NCI-H1105 (cell line): Measurements from ENCODE around the gene ATP8B2.
"Not testable (repeated sequence)": the region's sequence is repeated elsewhere in the genome, so short reads cannot be mapped to it uniquely, and the experiment has no call there.

ENCODE experiments used
- DNase-seq: peaks from one replicate; lab custom pipeline; 2025; lab: John Stamatoyannopoulos, UW

The ATP8B2 gene, protein sequence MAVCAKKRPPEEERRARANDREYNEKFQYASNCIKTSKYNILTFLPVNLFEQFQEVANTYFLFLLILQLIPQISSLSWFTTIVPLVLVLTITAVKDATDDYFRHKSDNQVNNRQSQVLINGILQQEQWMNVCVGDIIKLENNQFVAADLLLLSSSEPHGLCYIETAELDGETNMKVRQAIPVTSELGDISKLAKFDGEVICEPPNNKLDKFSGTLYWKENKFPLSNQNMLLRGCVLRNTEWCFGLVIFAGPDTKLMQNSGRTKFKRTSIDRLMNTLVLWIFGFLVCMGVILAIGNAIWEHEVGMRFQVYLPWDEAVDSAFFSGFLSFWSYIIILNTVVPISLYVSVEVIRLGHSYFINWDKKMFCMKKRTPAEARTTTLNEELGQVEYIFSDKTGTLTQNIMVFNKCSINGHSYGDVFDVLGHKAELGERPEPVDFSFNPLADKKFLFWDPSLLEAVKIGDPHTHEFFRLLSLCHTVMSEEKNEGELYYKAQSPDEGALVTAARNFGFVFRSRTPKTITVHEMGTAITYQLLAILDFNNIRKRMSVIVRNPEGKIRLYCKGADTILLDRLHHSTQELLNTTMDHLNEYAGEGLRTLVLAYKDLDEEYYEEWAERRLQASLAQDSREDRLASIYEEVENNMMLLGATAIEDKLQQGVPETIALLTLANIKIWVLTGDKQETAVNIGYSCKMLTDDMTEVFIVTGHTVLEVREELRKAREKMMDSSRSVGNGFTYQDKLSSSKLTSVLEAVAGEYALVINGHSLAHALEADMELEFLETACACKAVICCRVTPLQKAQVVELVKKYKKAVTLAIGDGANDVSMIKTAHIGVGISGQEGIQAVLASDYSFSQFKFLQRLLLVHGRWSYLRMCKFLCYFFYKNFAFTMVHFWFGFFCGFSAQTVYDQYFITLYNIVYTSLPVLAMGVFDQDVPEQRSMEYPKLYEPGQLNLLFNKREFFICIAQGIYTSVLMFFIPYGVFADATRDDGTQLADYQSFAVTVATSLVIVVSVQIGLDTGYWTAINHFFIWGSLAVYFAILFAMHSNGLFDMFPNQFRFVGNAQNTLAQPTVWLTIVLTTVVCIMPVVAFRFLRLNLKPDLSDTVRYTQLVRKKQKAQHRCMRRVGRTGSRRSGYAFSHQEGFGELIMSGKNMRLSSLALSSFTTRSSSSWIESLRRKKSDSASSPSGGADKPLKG

DNA sequence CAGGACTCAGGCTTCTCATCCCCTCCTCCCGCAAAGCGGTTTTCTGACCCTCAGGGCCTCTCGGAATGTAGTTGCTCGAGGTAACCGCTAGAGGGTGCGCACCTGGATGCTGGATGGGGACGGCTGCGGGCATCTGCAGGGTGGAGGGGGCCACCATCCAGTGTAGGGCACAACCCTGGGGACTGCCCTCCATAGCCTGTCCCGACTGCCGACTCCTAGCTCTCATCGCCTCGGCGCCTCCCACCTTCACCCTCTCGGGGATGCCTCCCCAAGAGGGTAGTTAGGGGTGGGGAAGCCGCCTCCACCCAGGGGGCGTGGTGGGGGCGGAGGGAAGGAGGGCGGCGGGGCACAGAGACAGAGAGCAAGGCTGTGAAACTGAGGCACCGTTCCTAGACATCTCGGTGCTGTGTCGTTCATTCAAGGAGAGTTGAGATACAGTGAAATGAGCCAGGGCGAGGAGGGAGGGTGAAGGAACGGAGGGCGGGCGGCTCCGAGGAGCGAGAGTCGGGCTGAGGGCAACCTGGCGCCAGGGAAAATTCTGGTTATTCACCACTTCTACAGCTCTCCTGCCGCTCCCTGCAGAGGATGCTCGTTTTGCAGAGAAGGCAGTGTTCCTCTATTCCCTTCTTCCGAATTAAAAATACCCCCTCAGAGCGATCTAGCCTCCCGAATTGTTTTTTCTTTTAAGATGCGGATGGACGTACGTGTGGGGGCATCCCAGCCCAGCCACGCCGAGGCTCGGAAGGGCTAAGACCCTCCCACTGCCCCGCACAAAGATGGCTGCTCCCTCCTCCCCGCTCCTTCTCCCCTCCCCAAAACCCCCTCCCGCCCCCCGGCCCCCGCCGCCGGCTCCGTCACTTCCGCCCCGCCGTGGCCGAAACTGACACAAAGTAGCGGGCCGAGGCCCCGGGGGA lies at the start of gene ATP8B2:
Gene ATP8B2, plus strand, starts transcription at position 857 of the 914 bp plus-strand sequence. CDS start 2,617 bp downstream, outside the sequence.
- DNase-seq = peak; percentile 70

DNA sequence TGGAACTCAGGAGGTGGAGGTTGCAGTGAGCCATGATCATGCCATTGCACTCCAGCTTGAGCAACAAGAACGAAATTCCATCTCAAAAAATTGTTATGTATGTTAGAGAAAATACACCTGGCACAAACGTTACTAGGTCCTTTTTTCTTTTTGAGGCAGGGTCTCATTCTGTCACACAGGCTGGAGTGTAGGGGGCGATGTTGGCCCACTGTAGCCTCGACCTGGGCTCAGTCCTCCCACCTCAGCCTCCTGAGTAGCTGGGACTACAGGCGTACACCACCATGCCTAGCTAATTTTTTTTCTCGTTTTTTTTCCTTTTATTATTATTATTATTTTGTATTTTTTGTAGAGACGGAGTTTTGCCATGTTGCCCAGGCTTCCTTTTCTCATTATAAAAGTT lies 48.5 kb upstream of the ATP8B2 start:
- DNase-seq = no peak

DNA sequence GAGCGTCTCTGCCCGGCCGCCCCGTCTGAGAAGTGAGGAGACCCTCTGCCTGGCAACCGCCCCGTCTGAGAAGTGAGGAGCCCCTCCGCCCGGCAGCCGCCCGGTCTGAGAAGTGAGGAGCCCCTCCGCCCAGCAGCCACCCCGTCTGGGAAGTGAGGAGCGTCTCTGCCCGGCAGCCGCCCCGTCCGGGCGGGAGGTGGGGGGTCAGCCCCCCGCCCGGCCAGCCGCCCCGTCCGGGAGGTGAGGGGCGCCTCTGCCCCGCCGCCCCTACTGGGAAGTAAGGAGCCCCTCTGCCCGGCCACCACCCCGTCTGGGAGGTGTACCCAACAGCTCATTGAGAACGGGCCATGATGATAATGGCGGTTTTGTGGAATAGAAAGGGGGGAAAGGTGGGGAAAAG lies 37.7 kb upstream of the ATP8B2 start:
- DNase-seq = not testable (repeated sequence)

DNA sequence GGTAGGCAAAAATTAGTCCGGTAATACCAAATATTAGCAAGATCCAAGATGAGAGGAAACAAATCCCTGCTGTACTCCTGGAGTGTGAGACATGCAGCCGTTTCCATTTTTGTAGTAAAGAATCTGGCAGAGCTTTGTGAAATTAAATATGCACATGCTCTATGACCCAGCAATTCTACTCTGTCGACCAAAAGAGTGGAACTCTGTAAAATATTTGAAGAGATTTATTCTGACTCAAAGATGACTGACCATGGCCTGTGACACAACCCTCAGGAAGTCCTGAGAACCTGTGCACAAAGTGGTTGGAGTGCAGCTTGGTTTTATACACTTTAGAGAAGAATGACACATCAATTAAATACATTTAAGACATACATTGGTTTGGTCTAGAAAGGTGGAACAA lies 36.7 kb upstream of the ATP8B2 start:
- no peak for DNase-seq

DNA sequence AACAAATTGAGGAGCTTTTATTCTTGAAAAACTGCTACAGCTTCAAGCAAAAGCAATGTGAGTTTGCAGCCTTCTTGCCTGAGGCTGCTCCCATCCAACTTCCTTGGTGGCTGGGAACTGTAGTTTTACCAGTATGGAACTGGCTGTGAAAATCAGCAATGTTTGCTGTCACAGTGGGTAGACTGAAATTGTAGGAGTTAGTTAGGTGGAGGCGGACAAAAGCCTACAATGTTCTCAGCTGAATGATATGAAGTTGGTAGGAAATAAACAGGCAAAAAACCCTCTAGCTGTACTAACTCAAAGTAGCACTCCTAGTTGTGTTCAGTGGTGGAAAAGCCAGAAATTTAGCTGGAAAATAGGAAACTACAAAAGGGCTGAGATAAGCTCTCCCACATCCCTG lies 34.4 kb upstream of the ATP8B2 start:
- no peak for DNase-seq

DNA sequence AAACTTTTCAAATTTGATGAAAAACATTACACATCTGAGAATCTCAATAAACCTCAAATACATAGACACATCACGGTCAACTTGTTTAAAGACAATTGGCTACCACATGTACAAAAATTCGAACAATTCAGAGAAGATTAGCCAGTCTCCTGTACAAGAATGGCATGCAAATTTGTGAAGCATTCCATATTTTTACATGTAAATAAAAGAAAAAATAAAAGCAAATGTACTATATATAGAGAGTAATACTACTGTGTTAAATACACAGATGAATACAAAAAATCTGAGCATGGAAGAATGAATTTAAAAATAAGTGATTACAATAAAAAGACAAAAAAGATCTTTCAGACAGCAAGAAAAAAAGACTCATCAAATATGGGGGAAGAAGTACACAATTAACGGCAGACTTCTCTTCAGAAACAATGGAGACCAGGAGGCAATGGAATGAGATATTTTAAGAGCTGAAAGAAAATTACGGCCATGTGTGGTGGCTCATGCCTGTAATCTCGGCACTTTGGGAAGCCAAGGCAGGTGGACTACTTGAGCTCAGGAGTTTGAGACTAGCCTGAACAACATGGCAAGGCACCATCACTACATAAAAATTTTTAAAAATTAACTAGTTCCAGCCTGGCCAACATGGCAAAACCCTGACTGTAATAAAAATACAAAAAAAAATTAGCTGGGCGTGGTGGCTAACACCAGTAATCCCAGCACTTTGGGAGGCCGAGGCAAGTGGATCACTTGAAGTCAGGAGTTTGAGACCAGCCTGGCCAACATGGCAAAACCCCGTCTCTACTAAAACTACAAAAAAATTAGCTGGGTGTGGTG lies 29.7 kb upstream of the ATP8B2 start:
- DNase-seq = no peak

DNA sequence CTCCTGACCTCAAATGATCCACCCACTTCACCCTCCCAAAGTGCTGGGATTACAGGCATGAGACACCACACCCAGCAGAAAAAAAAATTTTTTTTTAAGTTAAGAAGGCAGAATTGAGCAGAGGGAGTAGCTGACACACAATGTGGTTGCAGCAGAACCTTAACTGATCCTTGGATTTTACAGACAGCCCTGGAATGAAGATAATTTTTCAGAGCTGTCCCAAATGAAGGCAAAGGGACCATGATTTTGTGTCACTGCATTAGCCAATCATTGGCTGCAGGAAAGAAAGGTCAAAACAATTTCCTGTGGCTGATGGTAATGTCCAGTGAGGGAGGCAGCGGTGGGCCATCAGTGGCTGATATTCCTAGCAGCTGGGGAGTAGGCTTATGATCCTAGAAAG lies 23.7 kb upstream of the ATP8B2 start:
- no peak for DNase-seq

DNA sequence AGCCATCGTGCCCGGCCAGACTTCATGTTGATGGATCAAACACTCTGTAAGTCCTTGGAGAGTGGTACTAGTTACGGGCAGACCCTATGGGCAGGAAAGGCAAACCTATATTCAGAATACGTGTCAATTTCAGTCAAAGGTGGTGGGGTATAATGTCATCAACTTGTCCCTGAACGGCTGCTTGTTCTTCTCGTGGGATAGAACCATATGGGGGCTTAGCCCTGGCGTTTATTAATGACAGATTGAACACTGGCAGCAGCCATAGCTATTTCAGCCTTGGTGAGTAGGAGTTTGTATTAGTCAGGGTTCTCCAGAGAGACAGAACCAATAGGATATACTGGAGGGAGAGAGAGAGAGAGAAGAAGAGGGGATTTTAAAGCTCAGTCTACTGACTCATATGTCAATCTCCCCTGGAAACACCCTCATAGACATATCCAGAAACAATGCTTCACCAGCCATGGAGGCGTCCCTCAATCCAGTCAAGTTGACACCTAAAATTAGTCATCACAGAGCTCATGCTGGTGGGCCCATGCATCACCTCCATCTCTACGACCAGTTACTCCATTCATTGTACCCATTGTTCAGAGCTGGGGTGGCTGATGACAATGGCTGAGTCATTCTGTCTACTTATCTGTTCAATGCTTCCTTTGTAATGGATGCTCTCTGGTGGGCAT lies 20.5 kb upstream of the ATP8B2 start:
- no peak for DNase-seq

DNA sequence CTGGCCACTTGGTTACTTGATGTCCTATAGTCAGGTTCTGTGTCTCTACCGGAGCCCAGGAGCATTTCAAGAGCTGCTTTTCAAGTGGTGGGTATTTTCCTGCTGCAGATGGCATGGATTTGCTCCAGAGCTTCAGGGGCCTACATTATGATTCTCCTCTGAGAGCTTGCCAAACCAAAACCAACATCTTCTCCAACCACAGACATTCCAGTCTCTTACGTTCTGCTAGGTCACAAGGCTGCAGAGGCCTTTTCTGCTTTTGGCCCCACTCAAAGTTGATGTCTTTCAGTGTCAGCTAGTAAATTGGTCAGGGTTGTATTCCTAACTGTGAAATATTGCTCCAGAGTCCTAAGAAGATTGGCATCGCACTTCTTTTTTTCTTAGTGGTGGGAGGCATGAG lies 19.2 kb upstream of the ATP8B2 start:
- DNase-seq = no peak

DNA sequence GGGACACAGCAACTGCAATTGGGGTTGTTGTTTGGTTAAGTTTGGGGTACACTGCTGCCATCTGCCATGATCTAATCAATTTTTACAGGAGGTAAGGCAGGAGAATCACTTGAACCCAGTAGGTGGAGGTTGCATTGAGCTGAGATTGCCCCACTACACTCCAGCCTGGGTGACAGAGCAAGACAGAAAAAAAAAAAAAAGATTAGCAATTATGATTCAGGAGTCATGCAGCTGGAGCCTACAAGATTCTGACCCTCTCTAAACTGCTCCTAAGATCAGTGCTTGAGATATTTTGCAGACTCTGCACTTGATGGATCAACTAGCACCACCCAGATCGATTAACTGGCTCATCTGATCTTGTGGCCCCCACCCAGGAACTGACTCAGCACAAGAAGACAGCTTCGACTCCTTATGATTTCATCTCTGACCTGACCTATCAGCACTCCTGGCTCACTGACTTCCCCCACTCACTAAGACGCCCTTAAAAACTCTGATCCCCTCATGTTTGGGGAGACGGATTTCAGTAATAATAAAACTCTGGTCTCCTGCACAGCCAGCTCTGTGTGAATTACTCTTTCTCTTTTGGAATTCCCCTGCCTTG lies 17.6 kb upstream of the ATP8B2 start:
- not testable (repeated sequence) for DNase-seq

DNA sequence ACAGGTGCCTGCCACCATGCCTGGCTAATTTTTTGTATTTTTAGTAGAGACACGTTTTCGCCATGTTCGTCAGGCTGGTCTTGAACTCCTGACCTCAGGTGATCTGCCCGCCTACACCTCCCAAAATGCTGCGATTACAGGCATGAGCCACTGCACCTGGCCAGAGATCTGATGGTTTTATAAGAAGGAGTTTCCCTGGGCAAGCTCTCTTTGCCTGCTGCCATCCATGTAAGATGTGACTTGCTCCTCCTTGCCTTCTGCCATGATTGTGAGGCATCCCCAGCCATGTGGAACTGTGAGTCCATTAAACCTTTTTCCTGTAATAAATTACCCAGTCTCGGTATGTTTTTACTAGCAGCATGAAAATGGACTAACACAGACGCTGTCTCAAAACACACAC lies 16.2 kb upstream of the ATP8B2 start:
- DNase-seq = not testable (repeated sequence)

DNA sequence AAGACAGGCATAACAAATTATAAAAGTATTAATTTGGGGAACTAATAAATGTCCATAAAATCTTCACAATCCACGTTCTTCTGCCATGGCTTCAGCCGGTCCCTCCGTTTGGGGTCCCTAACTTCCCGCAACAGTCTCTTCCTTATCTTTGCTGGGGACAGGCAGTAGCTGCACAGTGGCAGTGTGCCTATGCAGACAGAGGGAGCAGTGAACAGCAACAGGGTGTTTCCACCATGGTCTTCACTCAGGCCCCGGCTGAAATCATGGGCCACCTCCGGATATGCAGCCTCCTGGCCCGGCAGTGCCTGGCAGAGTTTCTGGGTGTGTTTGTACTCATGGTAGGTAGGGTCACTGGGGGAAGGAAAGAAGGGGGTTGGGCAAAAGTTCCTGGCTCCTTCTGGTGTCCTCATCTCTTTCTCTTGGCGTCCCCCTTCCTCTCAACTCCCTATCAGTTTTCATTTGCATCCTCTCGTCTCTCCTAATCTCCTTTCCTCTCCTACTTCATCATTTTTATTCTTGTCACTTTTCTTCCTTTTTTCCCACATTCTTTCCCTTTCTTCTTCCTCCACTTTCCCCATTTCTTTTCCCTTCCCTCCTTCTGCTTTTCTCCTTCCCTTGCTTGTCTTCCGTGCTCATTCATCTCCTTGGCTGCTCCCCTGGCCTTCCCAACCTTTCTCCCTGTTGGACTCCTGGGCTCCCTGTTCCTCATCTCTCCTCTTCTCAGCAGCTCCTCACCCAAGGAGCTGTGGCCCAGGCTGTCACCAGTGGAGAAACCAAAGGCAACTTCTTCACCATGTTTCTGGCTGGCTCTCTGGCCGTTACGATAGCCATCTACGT lies 12.9 kb upstream of the ATP8B2 start:
- not testable (repeated sequence) for DNase-seq

DNA sequence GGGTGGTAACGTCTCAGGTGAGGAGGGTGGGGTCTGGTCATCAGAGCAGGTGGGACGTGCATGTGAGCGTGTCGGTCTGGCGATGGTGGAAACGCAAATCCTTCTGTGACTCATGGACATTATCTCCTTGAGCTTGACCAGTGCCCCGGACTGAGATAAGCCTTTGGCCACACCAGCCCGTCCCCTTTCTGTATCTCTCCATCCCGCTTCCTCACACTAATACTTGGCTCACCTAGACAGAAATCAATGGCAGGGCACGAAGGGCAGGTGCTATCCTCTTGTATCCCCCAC lies 12.3 kb upstream of the ATP8B2 start:
- no peak for DNase-seq

DNA sequence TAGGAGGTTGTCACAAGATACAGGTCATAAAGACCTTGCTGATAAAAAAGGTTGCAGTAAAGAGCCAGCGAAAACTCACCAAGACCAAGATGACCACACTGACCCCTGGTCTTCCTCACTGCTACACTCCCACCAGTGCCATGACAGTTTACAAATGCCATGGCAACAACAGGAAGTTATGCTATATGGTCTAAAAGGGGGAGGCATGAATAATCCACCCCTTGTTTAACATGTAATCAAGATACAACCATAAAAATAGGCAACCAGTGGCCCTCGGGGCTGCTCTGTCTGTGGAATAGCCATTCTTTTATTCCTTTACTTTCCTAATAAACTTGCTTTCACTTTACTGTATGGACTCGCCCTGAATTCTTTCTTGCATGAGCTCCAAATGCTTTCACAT lies 11.1 kb upstream of the ATP8B2 start:
- not testable (repeated sequence) for DNase-seq

DNA sequence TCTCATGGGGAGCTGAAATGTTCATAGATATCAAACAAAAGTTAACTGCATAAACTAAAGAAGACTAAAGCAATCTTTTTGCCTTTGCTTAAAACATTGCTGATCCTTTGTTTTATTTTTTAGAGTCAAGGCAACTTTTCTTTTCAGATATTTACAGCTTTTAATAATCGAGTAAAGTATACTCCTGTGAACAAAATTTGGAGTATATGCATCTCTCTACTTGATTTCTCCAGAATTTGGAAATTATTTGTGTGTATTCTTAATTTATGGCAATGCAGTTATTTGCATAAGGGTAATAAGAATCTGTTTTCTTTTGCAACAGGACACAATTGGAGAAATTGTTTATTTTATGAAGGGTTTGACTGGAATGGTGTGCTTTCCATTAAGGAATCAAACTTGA lies 8.6 kb upstream of the ATP8B2 start:
- no peak for DNase-seq

DNA sequence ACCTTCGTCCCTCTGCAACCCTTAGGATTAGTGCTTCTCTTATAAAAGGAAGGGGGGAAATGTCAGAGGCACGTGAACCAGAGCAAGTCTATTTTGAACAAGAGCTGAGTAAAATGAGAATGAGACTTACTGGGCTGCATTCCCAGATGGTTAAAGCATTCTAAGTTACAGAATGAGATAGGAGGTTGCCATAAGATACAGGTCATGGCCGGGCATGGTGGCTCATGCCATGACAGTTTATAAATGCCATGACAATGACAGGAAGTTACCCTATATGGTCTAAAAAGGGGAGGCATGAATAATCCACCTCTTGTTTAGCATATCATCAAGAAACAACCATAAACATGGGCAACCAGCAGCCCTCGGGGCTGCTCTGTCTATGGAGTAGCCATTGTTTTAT lies 6.9 kb upstream of the ATP8B2 start:
- DNase-seq = no peak

DNA sequence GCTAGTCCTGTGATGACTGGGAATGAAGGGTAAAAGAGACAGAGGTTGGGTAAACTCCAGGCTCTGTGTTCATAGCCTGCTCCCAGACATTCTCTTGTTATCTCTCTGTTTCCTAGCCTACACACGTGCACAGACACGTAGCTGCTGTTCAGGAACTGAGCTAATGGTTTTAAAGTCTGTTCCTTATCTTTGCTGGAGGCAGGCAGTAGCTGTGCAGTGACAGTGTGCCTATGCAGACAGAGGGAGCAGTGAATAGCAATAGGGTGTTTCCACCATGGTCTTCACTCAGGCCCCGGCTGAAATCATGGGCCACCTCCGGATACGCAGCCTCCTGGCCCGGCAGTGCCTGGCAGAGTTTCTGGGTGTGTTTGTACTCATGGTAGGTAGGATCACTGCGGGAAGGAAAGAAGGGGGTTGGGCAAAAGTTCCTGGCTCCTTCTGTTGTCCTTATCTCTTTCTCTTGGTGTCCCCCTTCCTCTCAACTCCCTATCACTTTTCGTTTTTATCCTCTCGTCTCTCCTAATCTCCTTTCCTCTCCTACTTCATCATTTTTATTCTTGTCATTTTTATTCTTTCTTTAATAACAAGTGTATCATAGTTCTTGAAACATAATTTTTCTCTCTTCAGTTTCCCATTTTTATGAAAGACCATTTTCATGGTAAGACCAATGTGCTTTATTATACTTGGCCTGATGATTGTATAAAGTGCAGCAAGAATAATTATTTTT lies 4.3 kb upstream of the ATP8B2 start, which contains the start of gene AQP10:
Gene AQP10, plus strand, starts transcription at position 212 of the 727 bp plus-strand sequence. Its CDS starts 63 bp downstream, at position 275.
- no peak for DNase-seq

DNA sequence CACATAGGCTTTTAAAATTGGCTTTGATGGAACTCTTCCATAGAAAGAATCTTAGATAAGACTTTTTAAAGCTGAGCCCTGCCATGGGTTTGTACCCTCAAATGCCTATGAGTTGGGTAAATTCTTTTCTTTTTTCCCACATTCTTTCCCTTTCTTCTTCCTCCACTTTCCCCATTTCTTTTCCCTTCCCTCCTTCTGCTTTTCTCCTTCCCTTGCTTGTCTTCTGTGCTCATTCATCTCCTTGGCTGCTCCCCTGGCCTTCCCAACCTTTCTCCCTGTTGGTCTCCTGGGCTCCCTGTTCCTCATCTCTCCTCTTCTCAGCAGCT lies 3.8 kb upstream of the ATP8B2 start:
- not testable (repeated sequence) for DNase-seq
